H9 (cell line): ENCODE measurements around the gene HDAC1. TPM values are rescaled to one million over a fixed set of nuclear protein-coding genes. Genes with fewer than 3 reads are reported as not detected.

Experiments used
- DNase-seq: peaks from one replicate; pipeline ENCODE4 v3.0.0-alpha.2; 2017
- H2AFZ ChIP-seq: one replicate; pipeline ENCODE4 v1.6.1; 2013; ENCODE audit warnings: mild to moderate bottlenecking, low read length, control low read depth, moderate library complexity
- H2AK5ac ChIP-seq: 2 replicates; pipeline ENCODE4 v1.6.1; 2013; ENCODE audit warnings: low read length, control low read depth, mixed read lengths; ENCODE audit not compliant: insufficient read length
- H2BK120ac ChIP-seq: one replicate; pipeline ENCODE4 v1.6.1; 2013; ENCODE audit warnings: low read depth, mild to moderate bottlenecking, low read length, control low read depth, inconsistent platforms; ENCODE audit not compliant: poor library complexity, severe bottlenecking
- H2BK12ac ChIP-seq: 2 replicates; pipeline ENCODE4 v1.6.1; 2013; ENCODE audit warnings: low read length, control low read depth, mixed read lengths, low read depth; ENCODE audit not compliant: insufficient read length
- H2BK15ac ChIP-seq: 2 replicates; pipeline ENCODE4 v1.6.1; 2013; ENCODE audit warnings: low read depth, low read length, control low read depth
- H2BK20ac ChIP-seq: one replicate; pipeline ENCODE4 v1.6.1; 2013; ENCODE audit warnings: low read depth, mild to moderate bottlenecking, low read length, control low read depth, inconsistent platforms; ENCODE audit not compliant: poor library complexity, severe bottlenecking
- H2BK5ac ChIP-seq: 2 replicates; pipeline ENCODE4 v1.6.1; 2013; ENCODE audit warnings: low read length, control low read depth, mixed read lengths; ENCODE audit not compliant: insufficient read length
- H3K14ac ChIP-seq: 2 replicates; pipeline ENCODE4 v1.6.1; 2013; ENCODE audit warnings: low read length, control low read depth; ENCODE audit not compliant: insufficient read depth
- H3K18ac ChIP-seq: 2 replicates; pipeline ENCODE4 v1.6.1; 2013; ENCODE audit warnings: low read depth, mild to moderate bottlenecking, mixed read lengths, low read length, control low read depth; ENCODE audit not compliant: insufficient read length
- H3K23ac ChIP-seq: 2 replicates; pipeline ENCODE4 v1.6.1; 2013; ENCODE audit warnings: low read length, control low read depth, mixed read lengths, low read depth; ENCODE audit not compliant: insufficient read length
- H3K23me2 ChIP-seq: 2 replicates; pipeline ENCODE4 v1.6.1; 2013; ENCODE audit warnings: low read depth, mild to moderate bottlenecking, mixed read lengths, low read length, control low read depth; ENCODE audit not compliant: insufficient read length, poor library complexity, severe bottlenecking
- H3K27ac ChIP-seq: 2 replicates; pipeline ENCODE4 v1.5.1; 2013; ENCODE audit warnings: low read length, control low read depth, mixed read lengths, low read depth; ENCODE audit not compliant: insufficient read length
- H3K27me3 ChIP-seq: 2 replicates; pipeline ENCODE4 v1.6.1; 2013; ENCODE audit warnings: low read length, control low read depth, inconsistent platforms; ENCODE audit not compliant: insufficient read depth
- H3K4ac ChIP-seq: 2 replicates; pipeline ENCODE4 v1.6.1; 2013; ENCODE audit warnings: low read depth, mild to moderate bottlenecking, control low read depth, inconsistent platforms, low read length, moderate library complexity
- H3K4me1 ChIP-seq: 2 replicates; pipeline ENCODE4 v1.6.1; 2013; ENCODE audit warnings: low read length, control low read depth, inconsistent platforms; ENCODE audit not compliant: insufficient read depth
- H3K4me2 ChIP-seq: 2 replicates; pipeline ENCODE4 v1.6.1; 2013; ENCODE audit warnings: low read length, control low read depth, mixed read lengths; ENCODE audit not compliant: insufficient read length, insufficient read depth
- H3K56ac ChIP-seq: 2 replicates; pipeline ENCODE4 v1.6.1; 2013; ENCODE audit warnings: low read depth, mild to moderate bottlenecking, mixed read lengths, low read length, control low read depth; ENCODE audit not compliant: insufficient read length
- H3K79me1 ChIP-seq: 2 replicates; pipeline ENCODE4 v1.6.1; 2013; ENCODE audit warnings: low read depth, mild to moderate bottlenecking, moderate library complexity, low read length, control low read depth, inconsistent platforms; ENCODE audit not compliant: insufficient read depth, poor library complexity, severe bottlenecking
- H3K79me2 ChIP-seq: 2 replicates; pipeline ENCODE4 v1.6.1; 2013; ENCODE audit warnings: low read length, control low read depth, inconsistent platforms; ENCODE audit not compliant: insufficient read depth
- H3K9ac ChIP-seq: 2 replicates; pipeline ENCODE4 v1.6.1; 2013; ENCODE audit warnings: low read length, control low read depth, mixed read lengths; ENCODE audit not compliant: insufficient read length; ENCODE audit errors: extremely low read depth
- H3K9me3 ChIP-seq: one replicate; pipeline ENCODE4 v1.6.1; 2013; ENCODE audit warnings: low read depth, low read length, inconsistent platforms; ENCODE audit not compliant: control insufficient read depth
- H3T11ph ChIP-seq: one replicate; pipeline ENCODE4 v1.6.1; 2013; ENCODE audit warnings: mild to moderate bottlenecking, low read length, control low read depth, inconsistent platforms
- H4K20me1 ChIP-seq: one replicate; pipeline ENCODE4 v1.6.1; 2013; ENCODE audit not compliant: control insufficient read depth, insufficient read length, insufficient read depth
- H4K5ac ChIP-seq: 2 replicates; pipeline ENCODE4 v1.6.1; 2013; ENCODE audit warnings: low read depth, mild to moderate bottlenecking, mixed read lengths, low read length, control low read depth; ENCODE audit not compliant: insufficient read length
- H4K8ac ChIP-seq: replicated peaks from 2 replicates; pipeline ENCODE4 v1.6.1; 2013; ENCODE audit warnings: low read length, control low read depth, mixed read lengths, low read depth; ENCODE audit not compliant: insufficient read length
- H4K91ac ChIP-seq: 2 replicates; pipeline ENCODE4 v1.6.1; 2013; ENCODE audit warnings: low read depth, mild to moderate bottlenecking, moderate library complexity, mixed read lengths, low read length, control low read depth; ENCODE audit not compliant: insufficient read length
- H3K27ac Mint-ChIP-seq, 3 experiments: 2 replicates in 2 of 3; 3 replicates in 1 of 3; pipeline ENCODE4 v1.8.0; 2020 to 2021; ENCODE audit warnings: mixed read lengths in 3 of 3, mild to moderate bottlenecking in 1 of 3, moderate library complexity in 1 of 3
- H3K27me3 Mint-ChIP-seq: 2 replicates; pipeline ENCODE4 v1.8.0; 2021; ENCODE audit warnings: low read depth, mild to moderate bottlenecking, moderate library complexity, mixed read lengths
- H3K36me3 Mint-ChIP-seq, 3 experiments: 2 replicates in 2 of 3; 3 replicates in 1 of 3; pipeline ENCODE4 v1.8.0; 2020 to 2021; ENCODE audit warnings: low read depth in 3 of 3, mixed read lengths in 3 of 3; ENCODE audit not compliant: insufficient read depth in 1 of 3
- H3K4me1 Mint-ChIP-seq, 2 experiments: 2 replicates each; pipeline ENCODE4 v1.8.0; 2020; ENCODE audit warnings: mixed read lengths in 2 of 2
- H3K4me3 Mint-ChIP-seq, 2 experiments: 2 replicates in 1 of 2; 3 replicates in 1 of 2; pipeline ENCODE4 v1.8.0; 2020 to 2021; ENCODE audit warnings: mild to moderate bottlenecking in 2 of 2, mixed read lengths in 2 of 2, moderate library complexity in 1 of 2
- H3K9me3 Mint-ChIP-seq, 2 experiments: 2 replicates in 1 of 2; 3 replicates in 1 of 2; pipeline ENCODE4 v1.8.0; 2020; ENCODE audit warnings: mild to moderate bottlenecking in 2 of 2, mixed read lengths in 2 of 2, moderate library complexity in 1 of 2
- CTCF ChIP-seq: fragments of 200-600 bp; sonication (generic); conservative IDR thresholded peaks from 3 replicates; pipeline ENCODE4 v1.8.0; 2021; ENCODE audit warnings: antibody characterized with exemption, mild to moderate bottlenecking
- WGBS: extraction: QIAGEN DNeasy Blood & Tissue Kit; methylation state at CpG from one replicate; pipeline ENCODE4 v1.1.7; 2013; ENCODE audit warnings: missing lambda C conversion rate, low lambda C conversion rate, mixed read lengths; ENCODE audit not compliant: insufficient read length; ENCODE audit errors: extremely low coverage; 5-methylcytosine and 5-hydroxymethylcytosine counted together
- total RNA-seq: library from RNA; stranded (reverse); gene quantifications from 2 replicates; pipeline ENCODE4 v1.2.1, GENCODE V29; 2021

The HDAC1 gene
- total RNA-seq, 1 experiment from 2014 or later: 162 TPM

GRCh38 chr1:32263744-32264143 is 28.1 kb upstream of the HDAC1 start:
- Histone ChIP-seq H3K56ac (no peak overlapping the region), H3K4ac (no peak overlapping the region), H2AK5ac (no peak overlapping the region), H4K20me1 (no peaks in the 10 kb centered on the region), H4K91ac (no peak overlapping the region), H2BK12ac (no peak overlapping the region), H3K23me2 (no peaks in the 10 kb centered on the region), H3K27ac (no peak overlapping the region), H3K79me2 (no peaks in the 10 kb centered on the region; the same call in 1 of the 2 replicates), H3K9ac (no peak overlapping the region), H3K18ac (no peak overlapping the region), H3K79me1 (no peaks in the 10 kb centered on the region), H2AFZ (no peak overlapping the region), H3K4me1 (no peaks in the 10 kb centered on the region), H4K8ac (no peak overlapping the region), H3T11ph (no peak overlapping the region), H3K4me2 (no peak overlapping the region), H2BK20ac (no peak overlapping the region), H3K14ac (no peak overlapping the region), H4K5ac (no peak overlapping the region), H3K23ac (no peak overlapping the region), H3K27me3 (no peaks in the 10 kb centered on the region), H3K9me3 (no peaks in the 10 kb centered on the region), H2BK15ac (no peak overlapping the region), H2BK120ac (no peak overlapping the region), H2BK5ac (no peak overlapping the region)
- WGBS: no CpG with 5 or more reads among the region's 4 CpGs
- no peak for TF ChIP-seq CTCF
- Mint-ChIP-seq H3K9me3 (no peaks in the 10 kb centered on the region; a peak in 1 of 5 replicates), H3K36me3 (no peaks in the 10 kb centered on the region), H3K4me3 (no peak overlapping the region), H3K4me1 (peaks cover 4 to 16% of the 10 kb centered on the region in 2 experiments), H3K27ac (no peak overlapping the region), H3K27me3 (no peaks in the 10 kb centered on the region; the same call in 1 of the 2 replicates)
- DNase-seq: no peak
